CD14-positive monocyte (primary cell): ENCODE results near the gene CPNE2. TPM values are rescaled to one million over a fixed set of nuclear protein-coding genes. Genes with fewer than 3 reads are reported as not detected.
A peak's percentile ranks its signal among the peaks of the same experiment; 100 is the strongest.

Source experiments
- DNase-seq, 3 donors: peaks; one replicate each; pipeline ENCODE4 v3.0.0-alpha.2; 2011 to 2022
- H2AFZ ChIP-seq: 2 replicates; pipeline ENCODE4 v1.6.0; 2012; ENCODE audit warnings: mild to moderate bottlenecking, low read depth, low read length, inconsistent platforms; ENCODE audit not compliant: insufficient read depth, poor library complexity, severe bottlenecking
- H3K27ac ChIP-seq, 2 donors: 1 replicate in 1 of 2; 2 replicates in 1 of 2; pipeline ENCODE4 v1.5.1; 2012 to 2013; ENCODE audit warnings: low read length in 2 of 2, control low read depth in 1 of 2, inconsistent platforms in 1 of 2, low read depth in 1 of 2, mild to moderate bottlenecking in 1 of 2
- H3K27me3 ChIP-seq, 2 donors: one replicate each; pipeline versions ENCODE4 v1.6.0 to v1.6.1; 2011 to 2013; ENCODE audit warnings: low read length in 2 of 2; ENCODE audit not compliant: control insufficient read depth in 2 of 2, insufficient read depth in 2 of 2
- H3K36me3 ChIP-seq, 2 donors: replicated peaks in 1 of 2; 1 replicate in 1 of 2; 2 replicates in 1 of 2; pipeline versions ENCODE4 v1.5.1 to v1.6.1; 2012 to 2013; ENCODE audit warnings: low read length in 2 of 2, control low read depth in 1 of 2, inconsistent platforms in 1 of 2, mild to moderate bottlenecking in 1 of 2; ENCODE audit not compliant: insufficient read depth in 2 of 2, control insufficient read depth in 1 of 2
- H3K4me1 ChIP-seq, 2 donors: 1 replicate in 1 of 2; 2 replicates in 1 of 2; pipeline versions ENCODE4 v1.5.1 to v1.6.1; 2012 to 2013; ENCODE audit warnings: low read length in 2 of 2, control low read depth in 1 of 2, inconsistent platforms in 1 of 2, mild to moderate bottlenecking in 1 of 2, moderate library complexity in 1 of 2; ENCODE audit not compliant: insufficient read depth in 2 of 2, control insufficient read depth in 1 of 2
- H3K4me2 ChIP-seq: replicated peaks from 2 replicates; pipeline ENCODE3; 2012; ENCODE audit warnings: low read length, moderate library complexity, mild to moderate bottlenecking; ENCODE audit not compliant: poor library complexity, severe bottlenecking; ENCODE audit errors: extremely low read depth
- H3K4me3 ChIP-seq, 3 experiments: fragments of 200-600 bp in 1 of 3; sonication (generic) in 1 of 3; replicated peaks in 1 of 3; 1 replicate in 2 of 3; 2 replicates in 1 of 3; pipeline ENCODE4 v1.5.1; 2011 to 2013; ENCODE audit warnings: low read length in 3 of 3, mild to moderate bottlenecking in 3 of 3, control low read depth in 2 of 3, low read depth in 2 of 3, inconsistent platforms in 1 of 3, moderate library complexity in 1 of 3
- H3K79me2 ChIP-seq: 2 replicates; pipeline ENCODE4 v1.6.0; 2012; ENCODE audit warnings: mild to moderate bottlenecking, control low read depth, inconsistent platforms, low read length, moderate library complexity; ENCODE audit not compliant: insufficient read depth
- H3K9ac ChIP-seq: 2 replicates; pipeline ENCODE4 v1.6.0; 2017; ENCODE audit warnings: low read length, mild to moderate bottlenecking; ENCODE audit not compliant: insufficient read depth, poor library complexity, severe bottlenecking
- H3K9me3 ChIP-seq, 2 donors: replicated peaks in 1 of 2; 1 replicate in 1 of 2; 2 replicates in 1 of 2; pipeline versions ENCODE4 v1.5.1 to v1.6.1; 2012 to 2013; ENCODE audit warnings: low read length in 2 of 2, control low read depth in 1 of 2; ENCODE audit not compliant: control insufficient read depth in 1 of 2, insufficient read depth in 1 of 2
- H4K20me1 ChIP-seq: 2 replicates; pipeline ENCODE4 v1.6.0; 2012; ENCODE audit warnings: mild to moderate bottlenecking, low read length, control low read depth, moderate library complexity; ENCODE audit not compliant: insufficient read depth
- H3K27ac Mint-ChIP-seq, 7 donors: one replicate each; pipeline ENCODE4 v1.8.0; 2020; ENCODE audit warnings: mild to moderate bottlenecking in 7 of 7, mixed read lengths in 7 of 7, moderate library complexity in 6 of 7, inconsistent platforms in 2 of 7
- H3K27me3 Mint-ChIP-seq, 3 donors: one replicate each; pipeline ENCODE4 v1.8.0; 2021 to 2022; ENCODE audit warnings: low read depth in 3 of 3, mild to moderate bottlenecking in 3 of 3, mixed read lengths in 3 of 3, moderate library complexity in 3 of 3, inconsistent platforms in 1 of 3
- H3K36me3 Mint-ChIP-seq, 2 donors: one replicate each; pipeline ENCODE4 v1.8.0; 2020; ENCODE audit warnings: mixed read lengths in 2 of 2, inconsistent platforms in 1 of 2, mild to moderate bottlenecking in 1 of 2
- H3K4me1 Mint-ChIP-seq: one replicate; pipeline ENCODE4 v1.8.0; 2020; ENCODE audit warnings: mild to moderate bottlenecking, mixed read lengths
- H3K4me3 Mint-ChIP-seq, 2 donors: one replicate each; pipeline ENCODE4 v1.8.0; 2020; ENCODE audit warnings: mild to moderate bottlenecking in 2 of 2, mixed read lengths in 2 of 2, moderate library complexity in 1 of 2
- H3K9me3 Mint-ChIP-seq, 7 donors: one replicate each; pipeline ENCODE4 v1.8.0; 2020 to 2022; ENCODE audit warnings: mixed read lengths in 7 of 7, mild to moderate bottlenecking in 6 of 7, moderate library complexity in 6 of 7, inconsistent platforms in 2 of 7
- WGBS: methylation state at CpG from one replicate; pipeline ENCODE4 v1.1.5; 2013; ENCODE audit warnings: missing lambda C conversion rate; ENCODE audit not compliant: insufficient coverage; 5-methylcytosine and 5-hydroxymethylcytosine counted together
- intact Hi-C, 2 donors: fragments of 100-400 bp; cut with micrococcal nuclease; formaldehyde crosslinking; loops; one replicate each; pipeline versions ENCODE4 v1.15.0 to v1.15.1; 2023
- polyA plus RNA-seq, 3 donors: library from polyadenylated mRNA; depleted of rRNA in 1 of 3; unstranded in 2 of 3; stranded (reverse) in 1 of 3; fragments of 300-500 nt in 2 of 3; fragments of >200 nt in 1 of 3; fragmentation: Illumina TruSeq in 2 of 3; gene quantifications; 1 replicate in 2 of 3; 2 replicates in 1 of 3; pipeline ENCODE4 v1.2.3, GENCODE V29; 2012 to 2021
- TF ChIP-seq, protein P1 (sequence below): fragments of 200-600 bp; IDR thresholded peaks from one replicate; pipeline ENCODE4 v1.8.0; 2022; ENCODE audit warnings: antibody characterized with exemption, mild to moderate bottlenecking

CPNE2 gene
- polyA plus RNA-seq, 3 donors: 18.3 to 68.8 (median 23.9) TPM

DNA sequence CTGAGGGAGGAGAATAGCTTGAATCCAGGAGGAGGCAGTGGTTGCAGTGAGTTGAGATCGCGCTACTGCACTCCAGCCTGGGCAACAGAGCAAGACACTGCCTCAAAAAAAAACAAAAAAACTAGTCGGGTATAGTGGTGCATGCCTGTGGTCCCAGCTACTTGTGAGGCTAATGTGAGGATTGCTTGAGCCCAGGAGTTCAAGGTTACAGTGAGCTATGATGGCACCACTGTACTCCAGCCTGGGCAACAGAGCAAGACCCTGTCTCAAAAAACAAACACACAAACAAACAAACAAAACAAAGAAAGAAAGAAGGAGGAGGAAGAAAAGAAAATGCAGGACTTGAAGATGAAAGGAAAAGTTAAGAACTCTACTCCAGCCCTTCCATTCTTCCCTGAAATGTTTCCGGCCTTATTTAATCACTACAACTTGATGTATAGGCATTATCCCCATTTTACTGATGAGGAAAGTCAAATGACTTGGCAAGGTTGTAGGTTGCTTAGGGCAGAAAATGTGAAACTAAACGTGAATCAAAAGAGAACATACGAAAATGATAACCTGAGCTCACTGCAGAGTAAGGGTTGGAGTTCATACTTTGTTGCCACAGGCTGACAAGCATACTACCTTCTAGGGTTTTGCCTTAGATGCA, 63.4 kb downstream of the CPNE2 start:
- Histone ChIP-seq H2AFZ (no peak overlapping the region), H4K20me1 (peaks cover 20% of the 10 kb centered on the region), H3K4me3 (no peak overlapping the region), H3K36me3 (peaks cover 72 to 100% of the 10 kb centered on the region in 2 donors), H3K9me3 (no peaks in the 10 kb centered on the region), H3K27me3 (no peaks in the 10 kb centered on the region), H3K79me2 (peaks cover 8% of the 10 kb centered on the region), H3K27ac (no peak overlapping the region), H3K4me2 (no peak overlapping the region), H3K4me1 (no peaks in the 10 kb centered on the region), H3K9ac (no peak overlapping the region)
- Mint-ChIP-seq H3K27ac (peak overlapping the region in 1 of 7 donors; percentile 4), H3K36me3 (peaks cover 74 to 80% of the 10 kb centered on the region in 2 donors), H3K9me3 (peaks cover 0 to 2% (median 0%) of the 10 kb centered on the region in 7 donors), H3K27me3 (no peaks in the 10 kb centered on the region), H3K4me3 (no peak overlapping the region), H3K4me1 (peaks cover 25% of the 10 kb centered on the region)
- intact Hi-C loops: no loop called here
- TF ChIP-seq, protein P1, sequence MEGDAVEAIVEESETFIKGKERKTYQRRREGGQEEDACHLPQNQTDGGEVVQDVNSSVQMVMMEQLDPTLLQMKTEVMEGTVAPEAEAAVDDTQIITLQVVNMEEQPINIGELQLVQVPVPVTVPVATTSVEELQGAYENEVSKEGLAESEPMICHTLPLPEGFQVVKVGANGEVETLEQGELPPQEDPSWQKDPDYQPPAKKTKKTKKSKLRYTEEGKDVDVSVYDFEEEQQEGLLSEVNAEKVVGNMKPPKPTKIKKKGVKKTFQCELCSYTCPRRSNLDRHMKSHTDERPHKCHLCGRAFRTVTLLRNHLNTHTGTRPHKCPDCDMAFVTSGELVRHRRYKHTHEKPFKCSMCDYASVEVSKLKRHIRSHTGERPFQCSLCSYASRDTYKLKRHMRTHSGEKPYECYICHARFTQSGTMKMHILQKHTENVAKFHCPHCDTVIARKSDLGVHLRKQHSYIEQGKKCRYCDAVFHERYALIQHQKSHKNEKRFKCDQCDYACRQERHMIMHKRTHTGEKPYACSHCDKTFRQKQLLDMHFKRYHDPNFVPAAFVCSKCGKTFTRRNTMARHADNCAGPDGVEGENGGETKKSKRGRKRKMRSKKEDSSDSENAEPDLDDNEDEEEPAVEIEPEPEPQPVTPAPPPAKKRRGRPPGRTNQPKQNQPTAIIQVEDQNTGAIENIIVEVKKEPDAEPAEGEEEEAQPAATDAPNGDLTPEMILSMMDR: no peak
- 83% methylated on average over 1 of the region's 6 CpGs for WGBS
- no peak for DNase-seq

DNA sequence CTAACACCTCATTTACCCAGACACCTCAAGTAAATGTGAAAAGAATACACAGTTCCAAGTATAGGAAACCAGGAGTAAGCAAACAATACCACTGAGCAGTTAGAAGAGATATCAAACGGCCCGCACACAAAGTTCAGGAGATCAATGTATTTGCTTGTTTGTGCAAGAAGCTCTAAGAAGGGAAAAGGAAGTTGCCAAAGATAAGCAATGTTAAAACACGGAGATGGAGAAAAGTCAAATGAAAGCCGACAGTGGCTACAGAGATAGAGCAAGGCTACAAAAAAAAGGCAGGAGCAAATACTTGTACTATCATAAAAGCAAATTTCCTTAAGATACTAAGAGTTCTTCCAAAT, 63.9 kb downstream of the CPNE2 start:
- DNase-seq: no peak
- TF ChIP-seq, protein P1: no peak
- Mint-ChIP-seq H3K4me1 (peaks cover 26% of the 10 kb centered on the region), H3K36me3 (peaks cover 72 to 85% of the 10 kb centered on the region in 2 donors), H3K27me3 (no peaks in the 10 kb centered on the region), H3K27ac (peak overlapping the region in 1 of 7 donors; percentile 19), H3K4me3 (no peak overlapping the region), H3K9me3 (peaks cover 0 to 2% (median 0%) of the 10 kb centered on the region in 7 donors)
- Histone ChIP-seq H3K4me2 (no peak overlapping the region), H3K9ac (no peak overlapping the region), H3K27ac (no peak overlapping the region), H3K9me3 (no peaks in the 10 kb centered on the region), H3K4me1 (no peaks in the 10 kb centered on the region), H3K79me2 (peaks cover 8% of the 10 kb centered on the region), H3K4me3 (no peak overlapping the region), H3K36me3 (peaks cover 70 to 100% of the 10 kb centered on the region in 2 donors), H2AFZ (no peak overlapping the region), H4K20me1 (peaks cover 18% of the 10 kb centered on the region), H3K27me3 (no peaks in the 10 kb centered on the region)
- WGBS: no CpG with 5 or more reads among the region's 4 CpGs
- intact Hi-C loops: no loop called here
